ENCODE results near the gene CLINT1. TPM values are rescaled to one million over a fixed set of nuclear protein-coding genes. Genes with fewer than 3 reads are reported as not detected.

Gene CLINT1
- total and polyA plus RNA-seq, 2 of the 13 experiments (the other 11 are each of a cell fraction or from before 2014, with no cell fraction given), result 64.0 to 104 TPM

DNA sequence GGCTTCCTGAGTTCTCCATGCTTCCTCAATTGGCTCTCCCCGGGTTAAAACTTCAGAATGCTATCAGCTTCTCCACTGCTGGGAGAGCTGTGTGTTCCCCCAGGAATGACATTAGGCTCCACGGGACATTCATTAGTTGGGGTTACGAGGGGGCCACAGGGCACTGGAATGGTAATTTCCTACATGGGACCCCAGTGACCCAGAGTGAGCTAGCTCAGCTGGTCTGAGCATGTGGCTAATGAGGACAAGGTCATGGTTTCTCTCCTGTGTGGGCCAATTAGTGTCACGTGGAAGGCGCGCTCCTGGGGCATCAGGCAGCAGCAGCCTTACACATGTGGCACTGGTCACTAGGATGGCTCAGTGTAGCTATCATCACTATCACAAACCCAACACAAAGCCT, 94.4 kb downstream of the CLINT1 start:
- no TSS peak for BruUV-seq (replicated peaks)
- TF ChIP-seq SIX4 (CRISPR knock-in tag; IDR thresholded peaks at IDR 0.05), result no peak
- TF ChIP-seq, protein P1, sequence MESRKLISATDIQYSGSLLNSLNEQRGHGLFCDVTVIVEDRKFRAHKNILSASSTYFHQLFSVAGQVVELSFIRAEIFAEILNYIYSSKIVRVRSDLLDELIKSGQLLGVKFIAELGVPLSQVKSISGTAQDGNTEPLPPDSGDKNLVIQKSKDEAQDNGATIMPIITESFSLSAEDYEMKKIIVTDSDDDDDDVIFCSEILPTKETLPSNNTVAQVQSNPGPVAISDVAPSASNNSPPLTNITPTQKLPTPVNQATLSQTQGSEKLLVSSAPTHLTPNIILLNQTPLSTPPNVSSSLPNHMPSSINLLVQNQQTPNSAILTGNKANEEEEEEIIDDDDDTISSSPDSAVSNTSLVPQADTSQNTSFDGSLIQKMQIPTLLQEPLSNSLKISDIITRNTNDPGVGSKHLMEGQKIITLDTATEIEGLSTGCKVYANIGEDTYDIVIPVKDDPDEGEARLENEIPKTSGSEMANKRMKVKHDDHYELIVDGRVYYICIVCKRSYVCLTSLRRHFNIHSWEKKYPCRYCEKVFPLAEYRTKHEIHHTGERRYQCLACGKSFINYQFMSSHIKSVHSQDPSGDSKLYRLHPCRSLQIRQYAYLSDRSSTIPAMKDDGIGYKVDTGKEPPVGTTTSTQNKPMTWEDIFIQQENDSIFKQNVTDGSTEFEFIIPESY (CRISPR knock-in tag; IDR thresholded peaks at IDR 0.05), result no peak
- no peak for TF ChIP-seq PTBP1 (IDR thresholded peaks at IDR 0.05; ENCODE audit: low read depth, low read length, poor library complexity, severe bottlenecking)
- TF ChIP-seq PAWR (CRISPR knock-in tag; IDR thresholded peaks at IDR 0.05; ENCODE audit: borderline replicate concordance), result no peak
- TF ChIP-seq FOXK2 (IDR thresholded peaks at IDR 0.05), result no peak
- no peak for TF ChIP-seq ZKSCAN8 (CRISPR knock-in tag; IDR thresholded peaks at IDR 0.05; ENCODE audit: borderline replicate concordance)
- TF ChIP-seq, protein P2, sequence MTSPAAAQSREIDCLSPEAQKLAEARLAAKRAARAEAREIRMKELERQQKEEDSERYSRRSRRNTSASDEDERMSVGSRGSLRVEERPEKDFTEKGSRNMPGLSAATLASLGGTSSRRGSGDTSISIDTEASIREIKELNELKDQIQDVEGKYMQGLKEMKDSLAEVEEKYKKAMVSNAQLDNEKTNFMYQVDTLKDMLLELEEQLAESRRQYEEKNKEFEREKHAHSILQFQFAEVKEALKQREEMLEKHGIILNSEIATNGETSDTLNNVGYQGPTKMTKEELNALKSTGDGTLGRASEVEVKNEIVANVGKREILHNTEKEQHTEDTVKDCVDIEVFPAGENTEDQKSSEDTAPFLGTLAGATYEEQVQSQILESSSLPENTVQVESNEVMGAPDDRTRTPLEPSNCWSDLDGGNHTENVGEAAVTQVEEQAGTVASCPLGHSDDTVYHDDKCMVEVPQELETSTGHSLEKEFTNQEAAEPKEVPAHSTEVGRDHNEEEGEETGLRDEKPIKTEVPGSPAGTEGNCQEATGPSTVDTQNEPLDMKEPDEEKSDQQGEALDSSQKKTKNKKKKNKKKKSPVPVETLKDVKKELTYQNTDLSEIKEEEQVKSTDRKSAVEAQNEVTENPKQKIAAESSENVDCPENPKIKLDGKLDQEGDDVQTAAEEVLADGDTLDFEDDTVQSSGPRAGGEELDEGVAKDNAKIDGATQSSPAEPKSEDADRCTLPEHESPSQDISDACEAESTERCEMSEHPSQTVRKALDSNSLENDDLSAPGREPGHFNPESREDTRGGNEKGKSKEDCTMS (CRISPR knock-in tag; conservative IDR thresholded peaks at IDR 0.05), result no peak
- TF ChIP-seq REPIN1 (CRISPR knock-in tag; IDR thresholded peaks at IDR 0.05; ENCODE audit: borderline replicate concordance, low read depth), result no peak
- no peak for TF ChIP-seq ZSCAN29 (CRISPR knock-in tag; conservative IDR thresholded peaks at IDR 0.05)
- TF ChIP-seq RNF2 (conservative IDR thresholded peaks at IDR 0.05; ENCODE audit: low read depth), result no peak
- TF ChIP-seq, protein P3, sequence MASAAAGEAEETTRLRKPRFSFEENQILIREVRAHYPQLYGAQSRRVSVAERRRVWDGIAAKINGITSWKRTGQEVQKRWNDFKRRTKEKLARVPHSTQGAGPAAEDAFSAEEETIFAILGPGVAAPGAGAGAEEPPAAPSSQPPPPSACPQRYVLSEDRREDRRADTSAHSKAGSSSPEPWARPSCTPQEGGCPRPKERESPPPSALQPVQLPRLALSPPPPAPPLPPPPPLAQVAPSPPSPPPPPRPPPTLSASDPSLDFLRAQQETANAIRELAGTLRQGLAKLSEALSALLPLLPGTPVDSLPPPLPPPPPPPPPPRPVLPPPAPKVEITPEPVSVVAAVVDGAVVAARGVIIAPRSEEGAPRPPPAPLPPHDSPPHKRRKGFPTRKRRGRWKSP (CRISPR knock-in tag; IDR thresholded peaks at IDR 0.05), result no peak
- TF ChIP-seq, protein P4, sequence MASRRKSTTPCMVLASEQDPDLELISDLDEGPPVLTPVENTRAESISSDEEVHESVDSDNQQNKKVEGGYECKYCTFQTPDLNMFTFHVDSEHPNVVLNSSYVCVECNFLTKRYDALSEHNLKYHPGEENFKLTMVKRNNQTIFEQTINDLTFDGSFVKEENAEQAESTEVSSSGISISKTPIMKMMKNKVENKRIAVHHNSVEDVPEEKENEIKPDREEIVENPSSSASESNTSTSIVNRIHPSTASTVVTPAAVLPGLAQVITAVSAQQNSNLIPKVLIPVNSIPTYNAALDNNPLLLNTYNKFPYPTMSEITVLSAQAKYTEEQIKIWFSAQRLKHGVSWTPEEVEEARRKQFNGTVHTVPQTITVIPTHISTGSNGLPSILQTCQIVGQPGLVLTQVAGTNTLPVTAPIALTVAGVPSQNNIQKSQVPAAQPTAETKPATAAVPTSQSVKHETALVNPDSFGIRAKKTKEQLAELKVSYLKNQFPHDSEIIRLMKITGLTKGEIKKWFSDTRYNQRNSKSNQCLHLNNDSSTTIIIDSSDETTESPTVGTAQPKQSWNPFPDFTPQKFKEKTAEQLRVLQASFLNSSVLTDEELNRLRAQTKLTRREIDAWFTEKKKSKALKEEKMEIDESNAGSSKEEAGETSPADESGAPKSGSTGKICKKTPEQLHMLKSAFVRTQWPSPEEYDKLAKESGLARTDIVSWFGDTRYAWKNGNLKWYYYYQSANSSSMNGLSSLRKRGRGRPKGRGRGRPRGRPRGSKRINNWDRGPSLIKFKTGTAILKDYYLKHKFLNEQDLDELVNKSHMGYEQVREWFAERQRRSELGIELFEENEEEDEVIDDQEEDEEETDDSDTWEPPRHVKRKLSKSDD (CRISPR knock-in tag; IDR thresholded peaks at IDR 0.05; ENCODE audit: low read depth), result no peak
- no peak for TF ChIP-seq ZNF460 (CRISPR knock-in tag; IDR thresholded peaks at IDR 0.05; ENCODE audit: borderline replicate concordance)
- TF ChIP-seq NPAS2 (CRISPR knock-in tag; IDR thresholded peaks at IDR 0.05; ENCODE audit: borderline replicate concordance), result no peak
- no peak for TF ChIP-seq MYNN (CRISPR knock-in tag; IDR thresholded peaks at IDR 0.05; ENCODE audit: low read depth)
- no peak for TF ChIP-seq ZFP41 (CRISPR knock-in tag; IDR thresholded peaks at IDR 0.05; ENCODE audit: borderline replicate concordance)
- TF ChIP-seq TBX2 (CRISPR knock-in tag; IDR thresholded peaks at IDR 0.05; ENCODE audit: borderline replicate concordance), result no peak

More for the DNA sequence above, 94.4 kb downstream of the CLINT1 start:
- intact Hi-C loops (cut with micrococcal nuclease; ENCODE audit: unreplicated experiment) (no loop called here), in situ Hi-C loops (cut with HindIII; ENCODE audit: extremely low pct_ligation_motif_present, low pct_unique_long_range_greater_than_20kb) (no loop called here)
- Histone ChIP-seq H3K4me1 (ENCODE audit: insufficient read depth, low read length) (no peaks in the 10 kb centered on the region), H3K4me2 (ENCODE audit: low read depth, low read length) (no peak overlapping the region), H3K27me3 (ENCODE audit: control insufficient read depth in 1 of 2, insufficient read depth in 2 of 2, low read length in 2 of 2) (no peaks in the 10 kb centered on the region), H3K4me3 (replicated peaks in 1 of 3; ENCODE audit: insufficient read depth in 1 of 3, low read depth in 2 of 3, low read length in 3 of 3) (no peak overlapping the region), H2AFZ (ENCODE audit: low read length) (no peak overlapping the region), H3K9ac (ENCODE audit: insufficient read depth, low read depth, low read length) (no peak overlapping the region), H4K20me1 (ENCODE audit: insufficient read depth, low read length) (no peaks in the 10 kb centered on the region), H3K9me3 (ENCODE audit: low read length) (no peaks in the 10 kb centered on the region), H3K79me2 (ENCODE audit: insufficient read depth, low read length) (no peaks in the 10 kb centered on the region), H3K36me3 (replicated peaks in 1 of 2; ENCODE audit: control insufficient read depth in 1 of 2, insufficient read depth in 2 of 2, low read length in 2 of 2) (no peaks in the 10 kb centered on the region), H3K27ac (ENCODE audit: extremely low read length, insufficient read depth, low read length) (no peak overlapping the region)
- WGBS (ENCODE audit: low lambda C conversion rate), result 52% methylated on average over 3 of the region's 6 CpGs
- DNase-seq (ENCODE audit: low spot score) (no peak), FAIRE-seq (no peak), ATAC-seq (no peak)
- ChIA-PET POLR2A (no interaction called here), CTCF (ENCODE audit: low intra/inter-chr PET ratio, low total read pairs) (no interaction called here)

Data from HepG2 (cell line).